Osteoblast (primary cell): ENCODE results near the gene ARL17B. TPM values are rescaled to one million over a fixed set of nuclear protein-coding genes. Genes with fewer than 3 reads are reported as not detected.
"Not testable (repeated sequence)": the region's sequence is repeated elsewhere in the genome, so short reads cannot be mapped to it uniquely, and the experiment has no call there.

Source experiments
- DNase-seq: peaks from one replicate; pipeline ENCODE4 v3.0.0; 2011; ENCODE audit warnings: low spot score, mixed read lengths; ENCODE audit not compliant: insufficient read length; ENCODE audit errors: missing footprints
- H2AFZ ChIP-seq: 2 replicates; pipeline ENCODE4 v1.6.0; 2011; ENCODE audit warnings: mild to moderate bottlenecking, low read length
- H3K27ac ChIP-seq: 2 replicates; pipeline ENCODE4 v1.5.1; 2011; ENCODE audit warnings: mild to moderate bottlenecking, low read depth, low read length, moderate library complexity
- H3K27me3 ChIP-seq: 2 replicates; pipeline ENCODE4 v1.6.0; 2012; ENCODE audit warnings: mild to moderate bottlenecking, control low read depth, inconsistent platforms, low read length, moderate library complexity; ENCODE audit not compliant: insufficient read depth
- H3K36me3 ChIP-seq: 2 replicates; pipeline ENCODE4 v1.5.1; 2011; ENCODE audit warnings: mild to moderate bottlenecking, low read length, control low read depth, moderate library complexity; ENCODE audit not compliant: insufficient read depth
- H3K4me1 ChIP-seq: 2 replicates; pipeline ENCODE4 v1.5.1; 2011; ENCODE audit warnings: mild to moderate bottlenecking, low read length, control low read depth, moderate library complexity; ENCODE audit not compliant: insufficient read depth
- H3K4me2 ChIP-seq: 2 replicates; pipeline ENCODE4 v1.6.0; 2011; ENCODE audit warnings: mild to moderate bottlenecking, low read length; ENCODE audit not compliant: insufficient read depth
- H3K4me3 ChIP-seq: fragments of 200-600 bp; sonication (generic); 3 replicates; pipeline ENCODE4 v1.5.1; 2012; ENCODE audit warnings: mild to moderate bottlenecking, low read length, inconsistent platforms; ENCODE audit not compliant: insufficient read depth
- H3K79me2 ChIP-seq: 2 replicates; pipeline ENCODE4 v1.6.0; 2012; ENCODE audit warnings: mild to moderate bottlenecking, low read length, control low read depth, inconsistent platforms; ENCODE audit not compliant: insufficient read depth
- H3K9me3 ChIP-seq: 2 replicates; pipeline ENCODE4 v1.5.1; 2011; ENCODE audit warnings: low read depth, low read length, control low read depth
- H4K20me1 ChIP-seq: 2 replicates; pipeline ENCODE4 v1.6.0; 2012; ENCODE audit warnings: mild to moderate bottlenecking, low read length, control low read depth; ENCODE audit not compliant: insufficient read depth
- CTCF ChIP-seq: IDR thresholded peaks from 2 replicates; pipeline ENCODE4 v1.5.1; 2011; ENCODE audit warnings: mild to moderate bottlenecking, low read depth, low read length, moderate library complexity; ENCODE audit errors: extremely low read depth
- total RNA-seq: library from RNA; depleted of rRNA; stranded (reverse); fragments of >200 nt; gene quantifications from 2 replicates; pipeline ENCODE4 v1.2.3, GENCODE V29; 2012

ARL17B gene
- total RNA-seq, 1 donor: 7.6 TPM

- H3K4me1 ChIP-seq, H3K4me2 ChIP-seq: not testable (repeated sequence)
These were observed 20.3 kb downstream of the ARL17B start for GRCh38 chr17:46341220-46341619.

GRCh38 chr17:46294831-46295230, 66.7 kb downstream of the ARL17B start, which contains the start of gene LRRC37A:
Gene LRRC37A, plus strand, starts transcription at chr17:46295131. Its CDS starts 3 bp downstream, at chr17:46295134.
- H3K27me3 ChIP-seq, H3K27ac ChIP-seq, H3K36me3 ChIP-seq, H2AFZ ChIP-seq, H4K20me1 ChIP-seq, H3K79me2 ChIP-seq, H3K4me3 ChIP-seq, DNase-seq, H3K4me2 ChIP-seq, H3K9me3 ChIP-seq, H3K4me1 ChIP-seq: not testable (repeated sequence)

More at GRCh38 chr17:46341220-46341619, 20.3 kb downstream of the ARL17B start:
- not testable (repeated sequence) for H3K9me3 ChIP-seq, DNase-seq, H3K27ac ChIP-seq, H3K4me3 ChIP-seq, H4K20me1 ChIP-seq, H3K79me2 ChIP-seq, H3K36me3 ChIP-seq, H2AFZ ChIP-seq, H3K27me3 ChIP-seq

GRCh38 chr17:46291618-46292017, 69.9 kb downstream of the ARL17B start:
- H3K27me3 ChIP-seq, H3K9me3 ChIP-seq, H3K27ac ChIP-seq, H4K20me1 ChIP-seq, DNase-seq, H3K4me2 ChIP-seq, H2AFZ ChIP-seq, H3K79me2 ChIP-seq, H3K4me1 ChIP-seq, H3K4me3 ChIP-seq, H3K36me3 ChIP-seq: not testable (repeated sequence)

- H3K36me3 ChIP-seq, H3K4me1 ChIP-seq, H4K20me1 ChIP-seq, H3K9me3 ChIP-seq, DNase-seq, H3K79me2 ChIP-seq, H3K27me3 ChIP-seq, H3K27ac ChIP-seq, H3K4me2 ChIP-seq, H3K4me3 ChIP-seq: not testable (repeated sequence)
- H2AFZ ChIP-seq: peak overlapping the region; percentile 31
These were observed 70.5 kb downstream of the ARL17B start for GRCh38 chr17:46290906-46291546.

- H3K9me3 ChIP-seq, H3K4me2 ChIP-seq, H2AFZ ChIP-seq, DNase-seq, H3K27me3 ChIP-seq, H3K36me3 ChIP-seq, H3K27ac ChIP-seq, H3K79me2 ChIP-seq, H4K20me1 ChIP-seq, H3K4me3 ChIP-seq: not testable (repeated sequence)
- H3K4me1 ChIP-seq: peaks cover 11% of the 10 kb centered on the region
These were observed 74.0 kb downstream of the ARL17B start for GRCh38 chr17:46287587-46287986.

GRCh38 chr17:46286764-46287221, 74.8 kb downstream of the ARL17B start:
- Histone ChIP-seq H2AFZ (peak overlapping the region; percentile 38), H3K4me1 (peaks cover 11% of the 10 kb centered on the region), H3K4me2 (peak overlapping the region; percentile 58)
- H3K9me3 ChIP-seq, H3K27me3 ChIP-seq, H3K79me2 ChIP-seq, H3K36me3 ChIP-seq, H3K27ac ChIP-seq, H4K20me1 ChIP-seq, H3K4me3 ChIP-seq: not testable (repeated sequence)
- DNase-seq: peak; percentile 61
- peak; percentile 74 for TF ChIP-seq CTCF

GRCh38 chr17:46285500-46285899, 76.1 kb downstream of the ARL17B start:
- not testable (repeated sequence) for H2AFZ ChIP-seq, H3K27me3 ChIP-seq, H3K4me2 ChIP-seq, H4K20me1 ChIP-seq, H3K36me3 ChIP-seq, H3K9me3 ChIP-seq, H3K27ac ChIP-seq, H3K4me3 ChIP-seq, DNase-seq, H3K79me2 ChIP-seq
- peaks cover 11% of the 10 kb centered on the region for H3K4me1 ChIP-seq

GRCh38 chr17:46284467-46284866, 77.1 kb downstream of the ARL17B start:
- not testable (repeated sequence) for H3K4me2 ChIP-seq, H2AFZ ChIP-seq, H3K4me3 ChIP-seq, H3K27ac ChIP-seq, H3K79me2 ChIP-seq, DNase-seq, H3K9me3 ChIP-seq, H3K27me3 ChIP-seq, H3K36me3 ChIP-seq, H4K20me1 ChIP-seq
- peaks cover 11% of the 10 kb centered on the region for H3K4me1 ChIP-seq
